Activated CD8-positive, alpha-beta memory T cell treated with anti-CD3 and anti-CD28 coated beads, Interleukin-2, amount 50 U/mL, for 24 hours (primary cell): ENCODE measurements around the gene LRP1B.

Experiments
- DNase-seq: peaks from one replicate; pipeline ENCODE4 v3.0.0-alpha.2; 2020; ENCODE audit errors: extremely low read depth

LRP1B gene

GRCh38 chr2:140905083-140905781, 1225.6 kb downstream of the LRP1B start:
- no peak for DNase-seq

- DNase-seq = no peak
These were observed 1235.4 kb downstream of the LRP1B start for GRCh38 chr2:140895378-140895777.

DNA sequence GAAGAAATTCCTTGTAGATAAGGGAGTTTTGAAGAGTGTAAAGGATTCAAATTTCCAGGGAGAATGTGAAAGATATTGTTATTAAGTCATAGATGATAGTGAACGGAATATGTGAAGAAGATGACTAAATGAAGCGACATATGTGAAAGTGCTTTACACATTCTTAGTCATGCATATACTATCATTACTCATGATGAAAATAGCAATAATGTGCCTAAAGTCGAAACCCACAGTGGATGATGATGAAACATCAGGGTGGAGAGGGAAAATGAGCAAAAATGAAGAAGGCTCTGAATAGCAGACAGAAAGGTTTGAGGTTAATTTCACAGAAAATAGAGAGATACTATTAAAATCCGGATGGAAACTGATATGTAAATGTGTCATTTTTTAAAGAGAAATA, 1237.1 kb downstream of the LRP1B start:
- no peak for DNase-seq

- no peak for DNase-seq
These were observed 1237.7 kb downstream of the LRP1B start for GRCh38 chr2:140892911-140893637.

- no peak for DNase-seq
These were observed 1238.4 kb downstream of the LRP1B start for GRCh38 chr2:140892436-140892835.

- DNase-seq = no peak
These were observed 1239.1 kb downstream of the LRP1B start for GRCh38 chr2:140891614-140892212.

DNA sequence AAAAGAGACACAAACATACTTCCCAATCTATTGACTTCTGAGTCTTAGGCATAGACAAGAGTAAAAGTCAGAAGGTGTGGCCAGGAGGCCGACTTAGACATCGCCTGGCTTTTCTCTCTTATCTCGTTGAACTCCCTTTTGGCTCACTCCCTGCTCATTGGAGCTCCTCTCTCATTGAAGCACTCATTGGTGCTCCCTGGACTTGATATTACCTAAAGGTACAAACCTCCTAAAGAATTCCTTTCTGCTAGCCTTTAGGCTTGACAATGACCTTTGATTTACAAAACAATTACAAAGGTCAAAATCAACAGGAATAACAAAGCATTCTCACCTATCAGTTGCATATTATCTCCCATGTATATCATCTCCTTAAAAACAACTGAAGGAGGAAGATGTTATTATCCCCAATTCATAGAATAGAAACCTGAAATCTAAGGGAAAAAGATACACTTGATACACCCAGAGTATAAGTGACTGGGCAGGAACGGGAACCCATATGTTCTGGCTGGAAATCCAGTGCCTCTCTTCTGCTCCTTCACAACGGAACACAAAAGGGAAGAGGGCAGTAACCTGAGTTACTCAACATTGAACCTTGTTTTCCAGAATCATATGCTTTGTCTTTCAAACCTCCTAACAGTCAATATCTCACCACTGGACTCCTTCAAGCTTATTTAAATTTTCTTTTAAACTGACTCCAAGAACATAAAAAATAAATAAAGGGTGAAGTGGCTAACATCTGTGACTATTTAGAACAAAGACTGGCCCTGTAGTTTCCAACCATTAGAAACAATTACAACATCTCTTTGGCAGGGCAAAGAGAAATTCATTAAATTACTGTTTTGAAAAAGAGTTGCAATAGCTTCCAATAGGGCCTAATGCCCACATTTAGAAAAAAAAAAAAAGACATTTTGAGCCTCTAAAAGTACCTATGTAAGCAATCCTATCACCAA, 1247.9 kb downstream of the LRP1B start:
- no peak for DNase-seq

DNA sequence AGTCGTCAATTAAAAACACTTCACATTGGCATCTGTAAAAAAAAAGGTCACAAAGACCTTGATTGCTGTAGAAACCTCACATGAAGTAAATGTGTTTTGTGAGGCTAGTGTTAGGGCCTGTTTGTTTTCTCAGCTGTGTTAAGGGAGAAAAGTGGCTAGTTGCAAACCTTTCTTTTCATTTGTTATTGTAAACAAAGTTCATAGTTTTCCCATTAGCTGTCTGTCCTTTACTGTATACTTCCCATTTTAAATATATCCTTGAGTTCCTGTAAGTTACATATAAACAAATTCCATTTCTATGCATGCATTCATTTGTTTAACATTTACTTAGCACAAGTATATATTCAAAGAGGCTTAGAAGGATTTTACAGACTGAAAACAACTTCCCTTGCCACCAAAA, 1250.2 kb downstream of the LRP1B start:
- no peak for DNase-seq

DNA sequence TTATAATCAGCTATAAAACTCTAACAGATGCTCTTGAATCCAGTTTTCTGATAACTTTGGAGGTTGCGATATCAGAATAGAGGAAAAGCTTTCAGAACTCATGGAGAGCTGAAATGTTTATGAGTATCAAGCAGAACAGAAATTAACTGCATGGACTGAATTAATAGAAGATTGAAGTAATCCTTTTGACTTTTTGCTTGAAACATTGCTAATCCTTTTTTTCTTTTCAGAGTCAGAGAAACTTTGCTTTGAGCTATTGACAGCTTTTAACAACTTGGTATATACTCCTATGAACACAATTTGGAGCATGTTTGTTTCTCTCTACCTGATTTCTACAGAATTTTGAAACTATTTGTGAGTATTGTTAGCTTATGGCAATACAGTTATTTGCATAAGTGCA, 1254.8 kb downstream of the LRP1B start:
- DNase-seq = no peak

GRCh38 chr2:140873915-140874531, 1256.8 kb downstream of the LRP1B start:
- DNase-seq = no peak

- DNase-seq = no peak
These were observed 1260.9 kb downstream of the LRP1B start for GRCh38 chr2:140869925-140870324.

DNA sequence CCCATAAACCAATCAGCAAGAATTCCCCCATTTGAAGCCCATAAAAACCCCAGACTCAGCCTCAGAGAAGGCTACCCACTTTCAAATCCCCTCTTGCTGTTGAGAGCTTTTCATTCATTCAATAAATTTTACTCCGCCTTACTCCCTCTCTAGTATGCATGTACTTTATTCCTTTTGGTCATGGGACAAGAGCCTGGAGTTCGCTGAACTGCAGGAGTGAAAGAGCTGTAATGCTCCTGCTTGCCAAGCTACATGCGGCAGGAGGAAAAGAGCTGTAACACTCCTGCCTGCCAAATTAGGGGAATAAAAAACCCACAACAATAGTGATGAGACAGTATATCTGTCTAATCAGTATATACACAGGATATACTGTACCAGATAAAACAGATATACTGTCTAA, 1261.7 kb downstream of the LRP1B start:
- DNase-seq = no peak

DNA sequence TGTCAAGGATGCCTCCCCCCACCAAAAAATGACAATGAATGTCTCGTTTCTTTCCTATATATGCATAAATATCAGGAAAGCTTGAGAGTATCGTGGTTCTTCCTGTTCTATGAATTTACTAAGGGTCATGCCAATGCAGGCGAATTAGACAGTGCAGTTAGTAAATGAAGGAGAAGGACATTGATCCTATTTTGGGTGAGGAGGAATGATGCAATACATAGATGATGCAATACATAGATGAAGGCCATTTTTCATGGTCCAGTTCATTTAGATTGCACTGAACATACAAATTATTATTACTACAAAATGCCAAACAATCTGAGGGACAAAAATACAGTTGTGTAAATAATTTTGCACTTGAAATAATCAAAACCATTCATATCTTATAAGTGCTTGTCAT, 1265.0 kb downstream of the LRP1B start:
- no peak for DNase-seq

DNA sequence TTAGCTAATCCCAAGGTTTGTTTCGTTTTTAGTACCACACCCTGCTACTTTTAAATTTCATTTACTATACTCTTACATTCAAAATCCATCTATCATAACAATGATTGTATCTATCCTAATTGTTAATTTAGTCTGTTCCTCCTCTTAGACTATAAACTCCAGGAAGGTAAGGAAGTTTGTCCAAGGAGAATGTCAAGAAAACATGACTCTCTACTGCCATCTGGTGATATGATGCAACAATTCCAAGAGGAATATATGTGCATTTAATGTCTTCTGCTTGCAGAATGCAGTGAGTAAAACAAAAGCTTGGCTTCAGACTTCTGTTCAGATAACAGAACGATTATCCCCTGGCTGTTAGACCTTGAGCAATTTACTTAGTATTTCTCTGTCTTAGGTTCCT, 1267.1 kb downstream of the LRP1B start:
- DNase-seq = no peak

DNA sequence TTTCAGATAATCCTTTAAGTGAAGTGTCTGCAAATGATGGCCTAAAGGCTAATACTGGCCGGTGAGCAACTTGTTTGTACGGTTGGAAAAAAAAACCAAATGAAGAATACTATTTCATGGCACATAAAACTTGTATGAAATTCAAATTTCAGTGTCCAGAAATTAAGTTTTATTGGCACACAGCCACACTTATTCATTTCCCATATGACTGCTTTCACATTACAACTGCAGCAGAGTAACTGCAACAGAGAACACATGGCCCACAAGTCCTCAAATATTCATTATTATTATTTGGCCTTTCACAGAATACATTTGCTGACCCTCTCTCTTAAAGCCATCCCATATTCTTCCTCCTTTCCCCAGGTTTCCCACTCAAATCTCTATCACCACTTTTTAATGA, 1268.6 kb downstream of the LRP1B start:
- DNase-seq = no peak

DNA sequence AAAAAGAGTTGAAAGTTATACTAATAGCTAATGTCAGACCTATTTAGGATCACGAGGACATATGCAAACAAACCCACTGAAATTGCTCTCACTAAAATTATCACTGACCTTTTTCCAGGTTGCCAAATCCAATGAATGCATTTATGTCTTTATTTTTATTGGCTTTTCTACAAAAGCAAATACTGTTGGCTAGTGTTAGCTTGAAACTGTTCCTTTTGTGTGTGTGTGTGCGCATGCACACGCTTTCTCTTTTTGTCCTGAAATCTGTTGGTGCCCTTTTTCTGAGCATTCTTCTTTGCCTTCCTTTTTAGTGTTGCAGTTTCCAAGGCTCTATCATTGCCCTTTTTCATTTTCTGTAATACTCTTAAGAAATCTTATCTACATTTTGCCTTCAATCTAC, 1269.2 kb downstream of the LRP1B start:
- DNase-seq = no peak

DNA sequence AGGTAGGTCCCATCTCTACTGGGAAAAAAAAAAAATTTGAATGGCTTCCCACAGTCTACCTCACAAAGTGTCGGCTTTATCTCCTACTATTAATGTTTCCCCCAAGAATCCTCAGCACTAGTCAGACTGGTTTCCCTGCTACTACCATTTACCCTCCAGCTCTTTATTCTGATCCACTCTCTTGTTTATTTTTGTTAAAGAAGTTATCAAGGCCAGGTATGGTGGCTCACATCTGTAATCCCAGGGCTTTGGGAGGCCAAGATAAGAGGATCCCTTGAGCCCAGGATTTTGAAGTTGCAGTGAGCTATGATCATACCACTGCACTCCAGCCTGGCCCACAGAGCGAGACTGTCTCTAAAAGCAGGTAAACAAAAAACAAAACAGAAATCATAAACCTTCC, 1275.3 kb downstream of the LRP1B start:
- no peak for DNase-seq

- DNase-seq = no peak
These were observed 1279.4 kb downstream of the LRP1B start for GRCh38 chr2:140851258-140851981.

GRCh38 chr2:140843186-140843585, 1287.6 kb downstream of the LRP1B start:
- DNase-seq = no peak

DNA sequence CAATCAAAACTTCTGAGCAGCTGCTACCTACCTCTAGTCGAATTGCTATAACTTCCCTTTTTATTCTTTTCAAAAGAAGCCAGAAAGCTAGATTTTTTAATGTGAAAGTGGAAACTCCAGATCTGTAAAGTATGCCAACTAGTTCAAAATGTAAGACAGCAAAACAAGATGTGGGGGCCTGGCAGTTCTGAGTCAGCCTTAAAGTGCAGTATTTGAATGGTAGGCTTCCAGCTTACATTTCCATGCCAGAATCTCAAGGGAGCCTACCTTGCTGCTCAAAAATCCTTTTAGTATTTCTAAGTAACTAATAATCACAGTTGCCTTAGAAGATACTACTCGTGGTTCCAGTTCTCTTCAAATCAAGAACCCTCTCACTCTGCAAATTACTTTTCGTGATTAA, 1288.7 kb downstream of the LRP1B start:
- no peak for DNase-seq

- no peak for DNase-seq
These were observed 1289.7 kb downstream of the LRP1B start for GRCh38 chr2:140841141-140841540.
